H4 (cell line): ENCODE measurements around the gene TIGD1. TPM values are rescaled to one million over a fixed set of nuclear protein-coding genes. Genes with fewer than 3 reads are reported as not detected.
"Not testable (repeated sequence)": the region's sequence is repeated elsewhere in the genome, so short reads cannot be mapped to it uniquely, and the experiment has no call there.

Experiments
- DNase-seq: peaks from one replicate; pipeline ENCODE4 v3.0.0-alpha.2; 2015; ENCODE audit warnings: low spot score
- total RNA-seq: library from RNA; depleted of rRNA; stranded (reverse); fragments of >200 nt; shearing (Covaris generic); gene quantifications from 2 replicates; pipeline ENCODE4 v1.2.3, GENCODE V29; 2014

The TIGD1 gene
- total RNA-seq, 1 experiment from 2014 or later = 4.8 TPM

DNA sequence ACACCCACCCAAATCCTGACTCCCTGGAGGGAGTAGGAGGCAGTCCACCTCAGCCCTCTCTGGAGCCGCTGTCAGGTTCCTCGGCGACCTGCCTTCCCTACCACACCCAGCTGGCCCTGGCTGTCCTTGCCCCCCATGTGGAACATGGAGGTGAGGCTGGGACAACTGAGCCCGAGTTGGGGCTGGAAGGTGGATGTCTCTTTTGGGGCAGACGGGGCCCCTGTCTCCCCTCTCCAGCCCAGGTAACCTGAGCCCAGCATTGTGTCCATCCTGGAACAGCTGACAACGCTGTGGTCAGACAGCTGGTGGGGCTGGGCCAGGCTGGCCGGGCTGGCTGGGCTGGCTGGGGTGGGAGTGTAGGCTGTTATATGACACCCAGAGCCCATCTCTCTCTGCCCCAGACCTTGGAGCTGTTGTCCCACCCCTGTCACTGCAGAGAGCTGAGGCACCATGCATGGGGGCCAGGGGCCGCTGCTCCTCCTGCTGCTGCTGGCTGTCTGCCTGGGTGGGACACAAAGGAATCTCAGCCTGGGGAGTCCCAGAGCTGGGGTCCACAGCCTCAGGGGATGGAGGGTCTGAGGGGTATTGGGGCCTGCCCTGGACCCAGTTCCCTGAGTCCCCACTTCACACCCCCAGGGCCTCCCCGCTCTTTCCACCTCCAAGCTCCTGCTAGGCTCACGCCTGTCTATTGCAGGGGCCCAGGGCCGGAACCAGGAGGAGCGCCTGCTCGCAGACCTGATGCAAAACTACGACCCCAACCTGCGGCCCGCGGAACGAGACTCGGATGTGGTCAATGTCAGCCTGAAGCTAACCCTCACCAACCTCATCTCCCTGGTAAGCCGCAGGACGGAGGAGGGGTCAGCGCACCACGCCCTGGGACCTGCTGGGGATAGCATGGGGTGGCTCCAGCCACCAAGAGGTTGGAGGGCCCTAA lies 10.8 kb downstream of the TIGD1 start, which contains the start of gene CHRNG:
Gene CHRNG, plus strand, starts transcription at position 395 of the 934 bp plus-strand sequence. Its CDS starts 56 bp downstream, at position 451.
- DNase-seq = no peak

DNA sequence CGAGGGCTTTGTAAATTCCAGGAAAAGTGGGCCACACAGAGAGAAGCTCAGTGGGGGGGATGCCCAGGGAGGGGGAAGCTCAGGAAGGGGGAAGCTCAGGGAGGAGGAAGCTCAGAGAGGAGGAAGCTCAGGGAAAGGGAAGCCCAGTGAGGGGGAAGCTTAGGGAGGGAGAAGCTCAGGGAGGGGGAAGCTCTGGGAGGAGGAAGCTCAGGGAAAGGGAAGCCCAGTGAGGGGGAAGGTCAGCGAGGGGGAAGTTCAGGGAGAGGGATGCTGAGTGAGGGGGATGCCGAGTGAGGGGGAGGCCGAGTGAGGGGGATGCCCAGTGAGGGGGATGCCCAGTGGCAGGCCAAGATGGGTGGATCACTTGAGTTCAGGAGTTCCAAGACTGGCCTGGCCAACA lies 11.7 kb downstream of the TIGD1 start:
- no peak for DNase-seq

- no peak for DNase-seq
Observed at GRCh38 chr2:232537499-232537898, 12.9 kb downstream of the TIGD1 start.

DNA sequence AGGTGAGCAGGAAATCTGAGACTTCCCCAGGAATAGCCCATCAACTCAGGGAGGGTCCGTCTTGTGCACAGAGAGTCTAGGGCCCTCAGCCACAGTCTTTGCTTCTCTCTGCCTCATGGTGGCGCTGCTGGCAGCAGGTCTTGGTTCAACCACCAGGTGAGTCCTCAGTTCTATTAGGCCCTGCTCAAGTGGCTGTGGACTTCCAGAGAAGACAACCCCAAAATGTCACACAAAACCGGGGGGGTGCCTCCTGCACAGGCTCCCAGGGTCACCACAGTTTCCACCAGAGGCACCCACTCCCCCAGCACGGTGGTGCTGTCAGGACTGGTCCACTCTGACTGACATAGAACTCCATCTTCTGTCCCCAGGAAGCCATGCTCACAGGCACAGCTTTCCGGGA lies 13.3 kb downstream of the TIGD1 start:
- DNase-seq = no peak

GRCh38 chr2:232535761-232536530 lies 14.4 kb downstream of the TIGD1 start:
- no peak for DNase-seq

DNA sequence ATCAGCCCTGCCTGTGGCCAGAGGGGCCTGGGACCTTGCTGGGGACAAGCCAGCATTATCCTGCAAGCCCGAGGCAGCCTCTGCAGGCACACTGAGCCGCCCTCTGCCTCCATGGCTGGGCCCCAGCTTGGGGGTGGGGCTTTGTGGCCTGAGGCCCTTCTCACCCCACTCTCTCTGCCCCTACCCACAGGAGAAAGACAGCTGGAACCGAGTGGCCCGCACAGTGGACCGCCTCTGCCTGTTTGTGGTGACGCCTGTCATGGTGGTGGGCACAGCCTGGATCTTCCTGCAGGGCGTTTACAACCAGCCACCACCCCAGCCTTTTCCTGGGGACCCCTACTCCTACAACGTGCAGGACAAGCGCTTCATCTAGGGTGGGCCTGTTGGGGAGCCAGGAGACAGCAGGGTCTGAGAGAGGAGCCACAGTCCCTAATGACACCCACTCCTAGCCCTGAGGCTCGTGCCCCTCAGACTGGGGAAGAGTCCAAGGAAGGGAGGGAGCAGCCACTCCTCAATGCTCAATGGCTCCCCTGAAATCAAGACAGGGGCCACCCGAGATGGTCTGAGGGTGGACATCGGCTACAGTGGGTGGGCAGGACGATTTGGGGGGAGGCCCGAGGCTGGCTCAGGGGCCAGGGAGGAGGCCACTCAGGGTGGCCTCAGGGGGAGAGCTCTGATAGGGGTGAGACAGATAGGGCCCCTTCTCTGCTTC lies 15.3 kb downstream of the TIGD1 start:
- no peak for DNase-seq

- no peak for DNase-seq
Observed at GRCh38 chr2:232533944-232534710, 16.2 kb downstream of the TIGD1 start.

- not testable (repeated sequence) for DNase-seq
Observed at GRCh38 chr2:232532821-232533220, 17.5 kb downstream of the TIGD1 start.

GRCh38 chr2:232532419-232532818 lies 17.9 kb downstream of the TIGD1 start:
- DNase-seq = no peak

DNA sequence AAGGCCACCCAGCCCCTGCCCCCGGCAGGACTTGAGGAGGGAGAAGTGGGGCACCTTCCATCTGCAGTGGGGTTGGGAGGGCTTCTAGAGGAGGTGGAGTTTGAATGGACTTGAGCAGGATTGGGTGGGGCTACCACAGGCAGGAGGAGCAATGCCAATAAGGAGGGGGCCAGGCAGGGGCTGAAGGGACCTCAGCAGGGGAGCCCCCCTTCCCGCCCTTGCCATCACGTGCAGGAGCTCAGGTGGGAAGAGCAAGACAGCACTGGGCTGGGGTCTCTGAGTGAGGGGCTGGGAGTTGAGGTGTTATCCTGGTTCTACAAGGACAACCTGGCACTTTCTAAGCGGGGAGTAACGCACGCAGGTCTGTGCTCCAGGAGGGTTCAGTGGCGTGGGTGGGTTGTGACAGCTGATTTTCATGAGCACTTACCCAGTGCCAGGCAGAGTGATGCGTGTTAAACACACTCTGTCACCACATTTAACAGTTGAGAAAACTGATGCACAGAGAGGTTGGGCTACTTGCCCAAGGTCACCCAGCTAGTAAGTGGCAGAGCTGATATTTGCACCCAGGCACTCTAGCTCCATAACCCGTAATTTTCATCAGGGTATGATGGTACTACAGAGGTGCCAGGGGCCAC lies 19.6 kb downstream of the TIGD1 start:
- no peak for DNase-seq

DNA sequence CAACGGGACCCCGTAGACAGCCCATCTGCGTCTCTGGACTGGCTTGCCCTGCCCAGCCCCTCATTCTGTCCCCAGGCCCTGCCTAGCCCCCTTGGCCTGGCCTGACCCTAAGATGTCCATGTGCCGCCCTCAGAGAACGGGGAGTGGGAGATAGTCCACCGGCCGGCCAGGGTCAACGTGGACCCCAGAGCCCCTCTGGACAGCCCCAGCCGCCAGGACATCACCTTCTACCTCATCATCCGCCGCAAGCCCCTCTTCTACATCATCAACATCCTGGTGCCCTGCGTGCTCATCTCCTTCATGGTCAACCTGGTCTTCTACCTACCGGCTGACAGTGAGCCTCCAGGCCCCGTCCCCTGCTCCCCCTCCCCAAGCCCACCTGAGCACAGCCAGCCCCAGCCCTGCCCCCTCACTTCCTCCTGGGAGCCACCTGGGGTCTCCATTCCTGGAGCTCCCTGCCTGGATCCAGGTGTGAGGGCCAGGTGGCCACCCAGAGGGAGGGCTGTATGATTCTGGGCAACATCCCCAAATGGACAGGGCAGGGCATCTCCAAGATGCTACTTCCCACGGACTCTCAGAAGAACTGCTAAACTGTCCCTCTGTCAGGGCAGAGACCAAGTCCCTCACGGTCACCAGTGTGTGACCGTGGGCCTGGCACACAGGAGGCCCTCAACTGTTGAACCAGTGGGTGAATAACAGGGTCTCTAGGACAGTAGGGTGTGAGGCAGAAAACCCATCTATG lies 20.4 kb downstream of the TIGD1 start:
- DNase-seq = no peak

- peak; percentile 30 for DNase-seq
Observed at GRCh38 chr2:232528746-232529460, 21.5 kb downstream of the TIGD1 start.

- no peak for DNase-seq
Observed at GRCh38 chr2:232527905-232528470, 22.4 kb downstream of the TIGD1 start.

GRCh38 chr2:232526372-232526941 lies 23.9 kb downstream of the TIGD1 start:
- no peak for DNase-seq

DNA sequence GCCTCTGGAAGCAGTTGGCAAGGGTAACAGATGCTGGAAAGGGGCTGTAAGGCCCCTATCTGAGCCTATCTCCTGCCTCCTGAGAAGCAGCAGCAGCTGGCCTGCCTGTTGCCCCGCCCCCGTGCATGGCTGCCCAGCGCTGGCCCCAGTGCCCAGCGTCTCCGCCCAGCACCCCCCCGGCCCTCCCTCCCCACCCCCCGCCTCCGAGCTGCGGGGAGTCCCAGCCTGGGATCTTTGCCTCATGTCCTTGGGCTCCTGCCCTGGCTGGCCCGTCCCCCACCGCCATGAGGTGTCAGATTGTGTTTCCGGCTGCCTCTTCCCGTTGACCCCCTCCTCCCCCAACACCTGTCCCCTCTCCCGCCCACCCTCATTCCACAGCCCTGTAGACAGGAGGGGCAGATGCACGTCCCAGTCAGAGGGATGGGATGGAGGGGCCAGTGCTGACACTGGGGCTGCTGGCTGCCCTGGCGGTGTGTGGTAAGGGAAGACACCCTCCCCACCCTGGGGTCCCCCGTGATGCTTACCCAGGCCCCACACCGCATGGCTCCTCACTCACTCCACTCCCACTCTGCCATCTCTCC lies 24.5 kb downstream of the TIGD1 start, which contains the start of gene CHRND:
Gene CHRND, plus strand, starts transcription at position 370 of the 581 bp plus-strand sequence. Its CDS starts 56 bp downstream, at position 426.
- DNase-seq = no peak

DNA sequence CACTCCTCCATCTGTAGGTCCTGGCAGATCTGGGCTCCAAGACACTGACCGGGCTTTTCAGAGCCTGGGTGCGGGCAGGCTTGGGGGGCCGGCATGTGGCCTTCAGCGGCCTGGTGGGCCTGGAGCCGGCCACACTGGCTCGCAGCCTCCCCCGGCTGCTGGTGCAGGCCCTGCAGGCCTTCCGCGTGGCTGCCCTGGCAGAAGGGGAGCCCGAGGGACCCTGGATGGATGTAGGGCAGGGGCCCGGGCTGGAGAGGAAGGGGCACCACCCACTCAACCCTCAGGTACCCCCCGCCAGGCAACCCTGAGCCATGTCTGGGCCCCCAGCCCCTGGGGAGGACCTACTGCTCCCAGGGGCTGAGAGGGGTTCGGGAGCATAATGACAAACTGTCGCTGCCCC lies 25.2 kb downstream of the TIGD1 start:
- DNase-seq = no peak

DNA sequence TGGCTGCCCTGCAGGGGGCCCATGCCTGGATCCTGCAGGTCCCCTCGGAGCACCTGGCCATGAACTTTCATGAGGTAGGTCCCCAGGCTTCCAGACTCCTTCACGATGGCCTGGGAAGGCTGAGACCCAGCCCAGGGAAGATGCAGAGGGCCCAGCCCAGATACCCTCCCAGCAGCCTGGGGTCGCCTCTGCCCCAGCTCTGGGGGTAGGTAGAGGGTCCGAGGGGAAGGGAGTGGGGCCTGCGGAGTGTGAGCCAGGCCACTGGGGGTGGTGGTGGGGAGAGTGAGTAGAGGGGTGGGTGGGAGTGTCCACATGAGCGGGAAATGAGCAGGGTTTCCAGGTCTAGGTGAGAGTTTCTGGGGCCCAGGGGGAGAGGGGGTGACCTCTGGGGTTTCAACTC lies 25.6 kb downstream of the TIGD1 start:
- no peak for DNase-seq
